CD4-positive, alpha-beta T cell treated with Interleukin-1 beta for 1 hour (primary cell): ENCODE results near the gene DOCK4.

ENCODE experiments used
- DNase-seq, 2 donors: peaks; one replicate each; pipeline ENCODE4 v3.0.0-alpha.2; 2020 to 2022

The DOCK4 gene

GRCh38 chr7:112073530-112073929 is 132.7 kb downstream of the DOCK4 start:
- no peak for DNase-seq

- no peak for DNase-seq
These were observed 133.5 kb downstream of the DOCK4 start for GRCh38 chr7:112072541-112073245.

GRCh38 chr7:112071856-112072255 is 134.3 kb downstream of the DOCK4 start:
- DNase-seq = no peak

GRCh38 chr7:112070674-112071256 is 135.4 kb downstream of the DOCK4 start:
- DNase-seq = no peak

- no peak for DNase-seq
These were observed 136.3 kb downstream of the DOCK4 start for GRCh38 chr7:112069879-112070321.

- DNase-seq = no peak
These were observed 137.2 kb downstream of the DOCK4 start for GRCh38 chr7:112068967-112069366.

- DNase-seq = no peak
These were observed 138.3 kb downstream of the DOCK4 start for GRCh38 chr7:112067632-112068540.

- DNase-seq = no peak
These were observed 139.0 kb downstream of the DOCK4 start for GRCh38 chr7:112067200-112067599.

- no peak for DNase-seq
These were observed 140.4 kb downstream of the DOCK4 start for GRCh38 chr7:112065758-112066157.

- no peak for DNase-seq
These were observed 141.4 kb downstream of the DOCK4 start for GRCh38 chr7:112064627-112065385.

GRCh38 chr7:112063974-112064373 is 142.2 kb downstream of the DOCK4 start:
- no peak for DNase-seq

- DNase-seq = no peak
These were observed 145.1 kb downstream of the DOCK4 start for GRCh38 chr7:112061051-112061450.

GRCh38 chr7:112060625-112061024 is 145.6 kb downstream of the DOCK4 start:
- no peak for DNase-seq

- DNase-seq = no peak
These were observed 146.5 kb downstream of the DOCK4 start for GRCh38 chr7:112059675-112060074.

GRCh38 chr7:112058686-112059085 is 147.5 kb downstream of the DOCK4 start:
- no peak for DNase-seq

GRCh38 chr7:112056409-112056808 is 149.8 kb downstream of the DOCK4 start:
- DNase-seq = no peak

GRCh38 chr7:112053737-112054069 is 152.5 kb downstream of the DOCK4 start:
- DNase-seq = no peak

- DNase-seq = no peak
These were observed 153.0 kb downstream of the DOCK4 start for GRCh38 chr7:112052993-112053736.

GRCh38 chr7:112052498-112052897 is 153.7 kb downstream of the DOCK4 start:
- DNase-seq = no peak

- DNase-seq = no peak
These were observed 155.8 kb downstream of the DOCK4 start for GRCh38 chr7:112050250-112050881.

GRCh38 chr7:112049555-112050249 is 156.5 kb downstream of the DOCK4 start:
- DNase-seq = no peak
